GM12878 (cell line): ENCODE data around the gene KCNG1. TPM values are rescaled to one million over a fixed set of nuclear protein-coding genes. Genes with fewer than 3 reads are reported as not detected.

Source experiments
- ATAC-seq: fragments of 200-7000 bp; cut with Tn5 transposase; 3 replicates; pipeline ENCODE4 v1.9.1; 2020; ENCODE audit warnings: mild to moderate bottlenecking, moderate library complexity
- BruUV-seq: library from RNA; stranded (reverse); fragments of 400-500 nt; replicated peaks from 2 replicates; lab custom pipeline; 2021; lab: Mats Ljungman, UMichigan
- CTCF ChIA-PET: fragments of 300-600 bp; sonication (Branson Sonifier 250); formaldehyde crosslinking; extraction: SDS; loops from one replicate; lab custom pipeline; 2021; ENCODE audit warnings: inconsistent platforms; lab: Yijun Ruan, JAX
- POLR2A ChIA-PET: fragments of 350-600 bp; formaldehyde crosslinking; extraction: SDS; loops from one replicate; lab custom pipeline; 2021; ENCODE audit warnings: inconsistent platforms; lab: Charles Lee
- RAD21 ChIA-PET: fragments of 300-600 bp; sonication (Branson Sonifier 250); formaldehyde crosslinking; loops from one replicate; lab custom pipeline; 2023; ENCODE audit warnings: antibody characterized with exemption; ENCODE audit not compliant: unreplicated experiment; lab: Charles Lee
- SMC1A ChIA-PET: fragments of 300-600 bp; sonication (Branson Sonifier 250); formaldehyde crosslinking; loops from one replicate; lab custom pipeline; 2023; ENCODE audit not compliant: unreplicated experiment, uncharacterized antibody; lab: Charles Lee
- DNase-seq: peaks from one replicate; pipeline ENCODE4 v3.0.0-alpha.2; 2011; ENCODE audit warnings: low read depth, low spot score
- FAIRE-seq: peaks from 3 replicates; lab custom pipeline; 2011; peaks lifted over from hg19 to GRCh38; lab: Jason Lieb, UNC
- H2AFZ ChIP-seq: 2 replicates; pipeline ENCODE4 v1.6.0; 2011; ENCODE audit warnings: low read depth, low read length, control low read depth; ENCODE audit not compliant: control insufficient read depth
- H3K27ac ChIP-seq: 2 replicates; pipeline ENCODE4 v1.5.1; 2011; ENCODE audit warnings: control low read depth; ENCODE audit not compliant: control insufficient read depth, insufficient read depth
- H3K27me3 ChIP-seq, 2 experiments: replicated peaks in 1 of 2; 2 replicates each; pipeline versions ENCODE4 v1.6.0 to v1.6.1; 2011; ENCODE audit warnings: low read length in 1 of 2; ENCODE audit not compliant: control insufficient read depth in 2 of 2, insufficient read depth in 2 of 2
- H3K36me3 ChIP-seq, 2 experiments: 2 replicates each; pipeline ENCODE4 v1.5.1; 2011; ENCODE audit warnings: low read length in 1 of 2; ENCODE audit not compliant: control insufficient read depth in 2 of 2, insufficient read depth in 2 of 2
- H3K4me1 ChIP-seq: 2 replicates; pipeline ENCODE4 v1.6.1; 2011; ENCODE audit warnings: mild to moderate bottlenecking, low read length, moderate library complexity, mixed read lengths; ENCODE audit not compliant: control insufficient read depth, insufficient read depth
- H3K4me2 ChIP-seq: 2 replicates; pipeline ENCODE4 v1.6.0; 2011; ENCODE audit warnings: control low read depth; ENCODE audit not compliant: control insufficient read depth, insufficient read depth
- H3K4me3 ChIP-seq: fragments of 200-600 bp; sonication (generic); 2 replicates; pipeline ENCODE4 v1.5.1; 2016
- H3K79me2 ChIP-seq: 2 replicates; pipeline ENCODE4 v1.6.0; 2011; ENCODE audit warnings: low read length; ENCODE audit not compliant: control insufficient read depth, insufficient read depth
- H3K9ac ChIP-seq: 2 replicates; pipeline ENCODE4 v1.8.0; 2011; ENCODE audit warnings: low read length, control low read depth, mixed read lengths; ENCODE audit not compliant: control insufficient read depth, insufficient read depth
- H3K9me3 ChIP-seq: replicated peaks from 3 replicates; pipeline ENCODE4 v1.5.1; 2011; ENCODE audit warnings: mild to moderate bottlenecking, low read length; ENCODE audit not compliant: control insufficient read depth, insufficient read depth
- H4K20me1 ChIP-seq: 2 replicates; pipeline ENCODE4 v1.6.0; 2011; ENCODE audit not compliant: control insufficient read depth, insufficient read depth
- CTCF ChIP-seq, 3 experiments: IDR thresholded peaks in 2 of 3; conservative IDR thresholded peaks in 1 of 3; 2 replicates each; pipeline ENCODE4 v1.5.1; 2011; ENCODE audit warnings: low read depth in 3 of 3, low read length in 3 of 3, mild to moderate bottlenecking in 3 of 3, control low read depth in 2 of 3, moderate library complexity in 2 of 3, inconsistent platforms in 1 of 3, mixed read lengths in 1 of 3; ENCODE audit not compliant: control insufficient read depth in 2 of 3, insufficient read depth in 1 of 3; ENCODE audit errors: extremely low read depth in 1 of 3
- SUZ12 ChIP-seq: fragments of 200-600 bp; sonication (generic); IDR thresholded peaks from one replicate; pipeline ENCODE4 v1.6.1; 2018; ENCODE audit warnings: antibody characterized with exemption, mild to moderate bottlenecking; ENCODE audit not compliant: unreplicated experiment
- ZNF384 ChIP-seq: IDR thresholded peaks from 2 replicates; pipeline ENCODE4 v1.6.1; 2012; ENCODE audit warnings: low read depth, mild to moderate bottlenecking, low read length, improper control_type of control experiment, borderline replicate concordance
- ZNF687 ChIP-seq: fragments of 450-650 bp; IDR thresholded peaks from 2 replicates; pipeline ENCODE4 v1.6.1; 2017; ENCODE audit warnings: mild to moderate bottlenecking, moderate library complexity
- WGBS: methylation state at CpG from one replicate; pipeline ENCODE4 v1.1.6; 2016; ENCODE audit warnings: low lambda C conversion rate; ENCODE audit not compliant: insufficient replicate concordance, insufficient coverage; ENCODE audit errors: missing lambda C conversion rate; 5-methylcytosine and 5-hydroxymethylcytosine counted together
- in situ Hi-C: fragments of 300-500 bp; cut with MboI; formaldehyde crosslinking; loops from 9 replicates; pipeline ENCODE4 v1.14.3; 2018; ENCODE audit warnings: mixed read lengths
- intact Hi-C: fragments of 100-400 bp; cut with micrococcal nuclease; formaldehyde crosslinking; loops from one replicate; pipeline ENCODE4 v1.14.2; 2022; ENCODE audit not compliant: unreplicated experiment
- polyA plus RNA-seq, 11 experiments: library from polyadenylated mRNA; depleted of rRNA in 4 of 11; unstranded in 6 of 11; stranded (reverse) in 5 of 11; fragments of >200 nt; fragmentation: Nextera tagmentation in 4 of 11; fragmentation: Illumina TruSeq in 1 of 11; extraction: Ambion mirVana in 4 of 11; extraction: Trizol in 1 of 11; gene quantifications; 1 replicate in 1 of 11; 2 replicates in 10 of 11; pipeline versions ENCODE4 v1.2.1 to v1.2.3, GENCODE V29; 2011 to 2016; ENCODE audit warnings: inconsistent platforms in 2 of 11, missing spikeins in 2 of 11, low read depth in 1 of 11
- total RNA-seq, 4 experiments: library from RNA; depleted of rRNA in 3 of 4; stranded (reverse); fragments of >200 nt in 3 of 4; fragmentation: Illumina TruSeq in 1 of 4; extraction: Trizol in 1 of 4; gene quantifications; 2 replicates each; pipeline versions ENCODE4 v1.2.1 to v1.2.3, GENCODE V29; 2013 to 2021

KCNG1 gene
- total and polyA plus RNA-seq, 10 of the 15 experiments (the other 5 are each of a cell fraction or from before 2014, with no cell fraction given), result not detected

- SMC1A ChIA-PET, result no interaction called here
- RAD21 ChIA-PET, result no interaction called here
- FAIRE-seq (no peak), DNase-seq (no peak)
- no TSS peak for BruUV-seq
- H3K9me3 ChIP-seq, result no peaks in the 10 kb centered on the region; the same call in 2 of the 3 replicates
- WGBS, result 5% methylated on average over 10 of the region's 10 CpGs
- in situ Hi-C loops, result no loop called here
- CTCF ChIA-PET, result interaction anchor here (2.0 to 2.2 kb wide), 2 partner anchors 13 to 42 kb away, joined by 7 to 12 read pairs; no protein-coding TSS in a partner anchor
- no peak overlapping the region for H3K4me3 ChIP-seq
- POLR2A ChIA-PET, result no interaction called here
- TF ChIP-seq ZNF384 (no peak), ZNF687 (no peak), SUZ12 (no peak), CTCF (IDR thresholded peaks at IDR 0.05 in 2 of 3, conservative IDR thresholded peaks at IDR 0.05 in 1 of 3; ENCODE audit: control insufficient read depth in 2 of 3, extremely low read depth in 1 of 3, insufficient read depth in 1 of 3, low read depth in 3 of 3, low read length in 3 of 3) (no peak)
- TF ChIP-seq, all 136 proteins: peak for 0
- no peak for ATAC-seq
- Histone ChIP-seq H3K9ac (no peak overlapping the region), H3K79me2 (no peaks in the 10 kb centered on the region), H3K4me2 (no peak overlapping the region), H4K20me1 (no peaks in the 10 kb centered on the region), H3K27me3 (peaks cover 8% of the 10 kb centered on the region in 2 experiments), H3K4me1 (no peaks in the 10 kb centered on the region), H3K36me3 (no peaks in the 10 kb centered on the region), H3K27ac (no peak overlapping the region), H2AFZ (no peak overlapping the region)
- intact Hi-C loops, result no loop called here
Observed at GRCh38 chr20:51028616-51029212, 5.8 kb upstream of the KCNG1 start.
